ENCODE data around the gene DRICH1. TPM values are rescaled to one million over a fixed set of nuclear protein-coding genes. Genes with fewer than 3 reads are reported as not detected.
"Not testable (repeated sequence)": the region's sequence is repeated elsewhere in the genome, so short reads cannot be mapped to it uniquely, and the experiment has no call there.

Gene DRICH1
- total RNA-seq, 2 experiments from 2014 or later: 0.23 TPM; not detected in 1

DNA sequence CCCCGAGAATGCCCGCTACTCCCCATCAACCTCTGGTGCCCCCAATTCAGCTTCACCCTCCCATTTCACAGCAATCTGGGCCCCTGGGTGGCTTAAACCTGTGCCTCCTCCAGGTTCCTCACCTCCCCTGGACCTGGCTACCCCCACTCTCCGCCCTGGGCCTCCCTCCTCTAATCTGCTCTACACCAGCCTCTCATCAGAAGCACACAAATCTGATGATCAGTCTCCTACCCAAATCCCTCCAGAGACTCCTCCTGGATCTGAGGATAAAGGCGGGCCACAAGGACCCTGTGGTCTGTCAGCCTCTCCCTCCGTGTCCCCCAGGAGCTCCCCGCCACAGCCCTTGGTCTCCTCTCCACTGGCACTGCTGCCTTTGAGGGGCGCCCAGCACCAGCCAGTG lies 28.9 kb downstream of the DRICH1 start:
- Mint-ChIP-seq H3K27ac (no peak overlapping the region), H3K27me3 (peaks cover 13% of the 10 kb centered on the region), H3K9me3 (ENCODE audit: low read depth) (no peaks in the 10 kb centered on the region), H3K4me3 (no peak overlapping the region), H3K36me3 (no peaks in the 10 kb centered on the region), H3K4me1 (no peaks in the 10 kb centered on the region)
- ATAC-seq: no peak
- no peak for DNase-seq
- CTCF ChIA-PET: interaction anchor here (1.3 to 1.5 kb wide), 2 partner anchors 12 to 15 kb away, joined by 3 to 5 read pairs; no protein-coding TSS in a partner anchor

DNA sequence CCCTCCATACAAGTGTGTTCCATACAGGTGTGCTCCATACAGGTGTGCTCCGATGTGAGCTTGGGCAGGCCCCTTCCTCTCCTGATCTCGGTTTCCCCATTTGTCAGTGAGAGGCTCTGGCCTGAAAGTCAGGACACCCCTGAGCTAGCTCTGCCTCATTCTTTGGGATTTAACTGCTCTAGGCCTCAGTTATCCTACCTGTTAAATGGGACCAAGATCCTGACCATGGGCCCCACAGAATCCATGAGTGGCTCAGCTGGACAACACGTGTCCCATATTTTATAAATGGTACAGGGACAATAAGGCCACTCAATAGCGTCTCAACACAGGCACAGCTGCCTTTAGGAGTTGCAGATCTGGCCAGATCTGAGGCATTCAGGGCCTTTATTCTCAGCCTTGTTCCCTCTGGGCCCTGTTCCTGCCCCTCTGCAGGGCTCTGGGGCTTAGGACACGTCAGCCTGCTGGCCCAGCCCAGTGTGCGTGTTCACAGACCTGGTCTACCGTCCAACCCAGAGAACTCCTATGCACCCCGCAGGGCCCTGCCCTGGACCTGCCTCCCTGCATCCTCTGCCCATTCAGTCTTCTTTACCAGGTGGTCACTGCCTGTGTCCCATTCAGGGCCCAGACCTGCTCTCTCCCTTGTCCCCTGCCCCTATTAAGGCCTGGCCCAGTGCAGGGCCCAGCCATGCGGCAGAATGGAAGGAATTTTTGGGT lies 33.2 kb downstream of the DRICH1 start:
- DNase-seq: no peak
- no peak for ATAC-seq
- Mint-ChIP-seq H3K27ac (no peak overlapping the region), H3K4me1 (peaks cover 9% of the 10 kb centered on the region), H3K36me3 (no peaks in the 10 kb centered on the region), H3K9me3 (ENCODE audit: low read depth) (no peaks in the 10 kb centered on the region), H3K4me3 (no peak overlapping the region), H3K27me3 (peaks cover 15% of the 10 kb centered on the region)
- CTCF ChIA-PET: interaction anchor here (0.6 kb wide), 1 partner anchor 45 kb away, joined by 3 read pairs; no protein-coding TSS in a partner anchor

DNA sequence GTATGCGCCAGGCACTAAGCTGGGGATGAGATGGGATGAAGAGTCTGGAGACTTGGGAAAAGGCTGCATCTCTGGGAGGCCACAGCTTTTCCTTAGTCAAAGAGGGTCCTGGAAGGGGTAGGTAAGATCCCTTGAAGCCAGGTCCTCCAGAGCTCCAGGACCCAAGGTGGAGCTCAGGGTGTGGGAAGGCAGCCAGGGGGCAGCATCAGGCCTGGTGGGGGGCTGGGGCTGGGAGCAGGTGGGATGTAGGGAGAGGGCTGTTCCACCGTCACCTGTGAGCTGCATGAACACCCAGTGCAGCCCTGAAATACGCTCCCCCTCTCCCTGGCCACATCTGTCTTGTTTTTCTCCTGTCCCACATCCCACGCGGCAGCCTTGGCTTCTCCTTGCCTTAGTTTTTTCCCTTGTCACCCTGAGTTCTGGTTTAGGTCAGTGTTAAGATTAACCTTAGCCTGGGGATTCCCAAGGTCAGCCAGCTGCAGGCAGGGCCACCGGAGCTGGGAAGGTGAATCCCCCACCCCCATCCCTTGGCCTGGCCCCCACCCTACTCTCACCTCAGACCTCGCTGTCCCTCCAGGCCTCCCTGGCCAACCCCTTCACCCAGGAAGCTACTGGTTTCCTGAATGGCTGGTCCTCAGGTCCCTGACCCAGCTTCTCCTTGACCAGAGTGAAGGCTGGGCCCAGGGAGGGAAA lies 34.4 kb downstream of the DRICH1 start:
- H3K36me3 Mint-ChIP-seq; CTCF ChIA-PET; H3K4me3 Mint-ChIP-seq; H3K9me3 Mint-ChIP-seq (ENCODE audit: low read depth); DNase-seq; H3K27me3 Mint-ChIP-seq; ATAC-seq; H3K4me1 Mint-ChIP-seq; H3K27ac Mint-ChIP-seq: not testable (repeated sequence)

DNA sequence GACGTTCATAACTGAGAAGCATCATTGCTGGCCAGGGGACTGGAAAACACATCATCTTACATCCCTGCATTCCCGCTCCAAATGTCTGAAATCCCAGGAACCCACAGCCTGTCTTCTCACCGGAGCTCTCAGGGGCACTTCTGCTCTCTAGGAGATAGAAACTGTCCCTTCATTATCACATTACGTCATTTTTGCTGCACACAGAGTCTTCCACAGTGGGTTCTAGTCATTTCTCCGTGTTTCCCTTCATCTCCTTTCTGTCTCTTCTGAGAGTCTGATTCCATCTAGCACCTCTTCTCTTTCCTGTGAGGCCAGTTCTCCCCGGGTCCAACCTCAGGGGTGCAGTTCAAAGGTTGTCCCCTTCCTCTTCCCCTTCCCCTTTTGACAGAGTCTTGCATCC lies 36.2 kb downstream of the DRICH1 start:
- H3K4me3 Mint-ChIP-seq; H3K4me1 Mint-ChIP-seq; ATAC-seq; H3K36me3 Mint-ChIP-seq; CTCF ChIA-PET; H3K27me3 Mint-ChIP-seq; DNase-seq; H3K27ac Mint-ChIP-seq; H3K9me3 Mint-ChIP-seq (ENCODE audit: low read depth): not testable (repeated sequence)

DNA sequence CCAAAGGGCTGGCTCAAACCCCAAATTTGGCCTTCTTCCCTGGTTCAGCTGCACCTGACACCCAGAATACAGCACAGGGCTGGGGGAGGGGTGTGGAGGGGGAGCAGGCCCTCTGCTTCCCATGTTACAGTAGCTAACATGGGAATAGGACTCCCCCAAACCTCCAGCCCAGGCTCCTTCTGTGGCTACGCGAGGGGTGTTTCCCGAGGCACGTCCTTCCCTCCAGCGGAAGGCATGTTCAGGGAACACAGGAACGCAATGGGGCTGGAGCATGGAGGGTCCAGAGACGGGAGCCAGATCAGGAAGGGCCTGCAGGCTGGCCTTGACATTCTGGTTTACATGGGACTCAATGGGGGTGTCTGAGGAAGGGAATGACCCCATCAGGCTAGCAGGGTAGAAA lies 40.3 kb downstream of the DRICH1 start:
- CTCF ChIA-PET: interaction anchor here (0.6 to 2.2 kb wide), 15 partner anchors 8 to 499 kb away, joined by 3 to 25 read pairs (median 4); partner anchors contain the start of gene IGLL1
- peaks cover 5% of the 10 kb centered on the region for H3K27me3 Mint-ChIP-seq
- no peak overlapping the region for H3K4me3 Mint-ChIP-seq
- peaks cover 22% of the 10 kb centered on the region for H3K4me1 Mint-ChIP-seq
- no peak overlapping the region for H3K27ac Mint-ChIP-seq
- peaks cover 3% of the 10 kb centered on the region for H3K9me3 Mint-ChIP-seq (ENCODE audit: low read depth)
- ATAC-seq (no peak), DNase-seq (no peak)
- H3K36me3 Mint-ChIP-seq: no peaks in the 10 kb centered on the region

DNA sequence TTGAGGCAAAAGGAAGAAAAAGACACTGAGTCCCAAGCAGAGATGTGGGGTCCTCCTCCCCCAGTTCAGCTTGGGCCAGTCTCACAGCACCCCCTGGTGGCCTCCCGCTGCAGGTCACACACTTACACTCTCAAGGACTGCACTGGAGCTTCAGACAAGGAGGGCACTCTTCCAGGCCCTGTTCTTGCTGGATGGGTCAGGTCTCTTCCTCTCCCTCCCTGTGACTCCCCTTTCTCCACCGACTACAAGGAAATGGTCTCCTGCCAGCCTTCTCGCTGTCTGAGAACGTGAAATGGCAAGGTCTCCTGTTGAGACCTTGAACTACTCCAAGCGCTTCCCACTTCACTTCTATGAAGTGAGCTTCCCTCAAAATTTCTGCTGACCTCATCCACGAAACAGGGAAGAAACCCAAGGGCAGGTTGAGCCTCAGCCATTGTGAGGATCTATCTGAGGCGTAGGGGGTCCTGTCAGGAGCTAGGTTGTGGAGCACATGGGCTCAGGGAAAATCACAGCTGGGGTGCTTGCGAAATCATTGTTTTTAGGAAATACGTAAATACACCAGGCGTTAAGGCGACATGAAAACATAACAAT lies 40.8 kb downstream of the DRICH1 start:
- Mint-ChIP-seq H3K27me3 (peaks cover 2% of the 10 kb centered on the region), H3K36me3 (no peaks in the 10 kb centered on the region), H3K27ac (no peak overlapping the region), H3K4me1 (peaks cover 22% of the 10 kb centered on the region), H3K4me3 (no peak overlapping the region), H3K9me3 (ENCODE audit: low read depth) (peaks cover 3% of the 10 kb centered on the region)
- CTCF ChIA-PET: interaction anchor here (0.6 to 2.2 kb wide), 15 partner anchors 9 to 499 kb away, joined by 3 to 25 read pairs (median 4); partner anchors contain the start of gene IGLL1
- DNase-seq: peak; percentile 74
- ATAC-seq: peak; percentile 84

DNA sequence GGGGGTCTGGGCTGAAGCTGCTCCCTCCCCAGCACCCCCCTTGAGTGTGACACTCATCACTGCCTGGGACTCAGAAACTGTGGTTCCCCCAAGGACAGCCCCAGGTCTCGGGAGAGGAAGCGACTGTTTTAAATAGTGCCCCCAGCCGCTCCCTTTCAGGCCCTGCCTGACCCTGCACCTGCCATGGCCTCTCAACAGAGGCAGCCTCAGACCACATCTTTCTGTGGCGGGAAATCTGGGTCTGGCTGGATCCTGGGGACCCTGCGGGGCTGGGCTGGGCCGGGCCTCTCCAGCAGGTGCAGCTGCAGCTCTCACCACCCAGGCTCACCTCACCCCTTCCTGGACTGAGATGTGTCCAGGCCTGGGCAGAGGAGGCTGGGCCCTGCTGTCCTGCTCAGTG lies 48.3 kb downstream of the DRICH1 start:
- Mint-ChIP-seq H3K9me3 (ENCODE audit: low read depth) (no peaks in the 10 kb centered on the region), H3K27me3 (peaks cover 22% of the 10 kb centered on the region), H3K27ac (no peak overlapping the region), H3K4me3 (no peak overlapping the region), H3K36me3 (no peaks in the 10 kb centered on the region), H3K4me1 (peaks cover 48% of the 10 kb centered on the region)
- DNase-seq (no peak), ATAC-seq (no peak)
- CTCF ChIA-PET: interaction anchor here (1.1 to 5.4 kb wide), 3 partner anchors 7 to 266 kb away, joined by 3 to 25 read pairs (median 4); no protein-coding TSS in a partner anchor

DNA sequence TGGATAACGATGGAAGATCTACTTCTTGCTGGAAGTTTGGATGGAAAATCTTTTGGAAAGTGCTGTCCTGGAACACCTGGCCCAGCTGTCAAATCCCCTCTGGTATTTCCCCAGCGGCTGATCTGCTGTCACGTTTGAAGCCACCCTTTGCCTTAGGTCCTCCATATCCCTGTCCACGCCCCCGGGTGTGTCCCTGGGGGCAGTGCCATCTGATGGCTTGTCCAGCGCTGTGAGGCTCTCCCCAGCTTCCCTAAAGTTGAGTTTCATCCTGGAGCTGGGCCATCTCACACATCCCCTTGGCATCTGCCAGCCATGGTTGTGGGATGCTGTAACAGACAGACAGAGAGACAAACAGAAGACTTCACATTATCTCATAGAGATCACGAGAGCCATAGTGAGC lies 49.0 kb downstream of the DRICH1 start:
- no peak for DNase-seq
- Mint-ChIP-seq H3K4me1 (peaks cover 45% of the 10 kb centered on the region), H3K27me3 (peaks cover 27% of the 10 kb centered on the region), H3K36me3 (no peaks in the 10 kb centered on the region), H3K27ac (no peak overlapping the region), H3K4me3 (no peak overlapping the region), H3K9me3 (ENCODE audit: low read depth) (no peaks in the 10 kb centered on the region)
- ATAC-seq: no peak
- CTCF ChIA-PET: interaction anchor here (1.1 to 5.4 kb wide), 3 partner anchors 8 to 266 kb away, joined by 3 to 25 read pairs (median 4); no protein-coding TSS in a partner anchor

DNA sequence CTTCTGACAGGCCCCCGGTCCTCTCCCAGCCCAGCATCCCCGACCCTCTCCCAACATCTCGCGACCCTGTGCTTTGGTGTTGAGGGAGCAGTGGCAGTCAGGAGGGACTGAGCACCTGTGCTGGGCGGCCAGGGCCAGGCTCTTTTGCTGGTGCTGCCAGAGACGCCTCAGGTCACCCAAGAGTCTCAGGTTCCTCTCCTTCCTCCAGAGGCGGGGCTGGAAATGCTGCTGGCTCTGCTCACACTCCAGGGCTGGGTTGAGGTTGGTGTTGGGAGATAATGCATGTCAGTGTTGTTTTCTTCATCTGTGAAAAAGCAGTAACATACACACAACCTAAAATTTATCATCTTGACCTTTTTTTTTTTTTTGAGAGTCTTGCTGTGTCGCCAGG lies 50.9 kb downstream of the DRICH1 start:
- H3K36me3 Mint-ChIP-seq: no peaks in the 10 kb centered on the region
- CTCF ChIA-PET: interaction anchor here (5.4 kb wide), 1 partner anchor 10 kb away, joined by 25 read pairs; no protein-coding TSS in a partner anchor
- ATAC-seq (no peak), DNase-seq (no peak)
- peak overlapping the region; percentile 31 for H3K4me3 Mint-ChIP-seq
- H3K4me1 Mint-ChIP-seq: peaks cover 45% of the 10 kb centered on the region
- peaks cover 39% of the 10 kb centered on the region for H3K27me3 Mint-ChIP-seq
- peak overlapping the region; percentile 77 for H3K27ac Mint-ChIP-seq
- no peaks in the 10 kb centered on the region for H3K9me3 Mint-ChIP-seq (ENCODE audit: low read depth)

DNA sequence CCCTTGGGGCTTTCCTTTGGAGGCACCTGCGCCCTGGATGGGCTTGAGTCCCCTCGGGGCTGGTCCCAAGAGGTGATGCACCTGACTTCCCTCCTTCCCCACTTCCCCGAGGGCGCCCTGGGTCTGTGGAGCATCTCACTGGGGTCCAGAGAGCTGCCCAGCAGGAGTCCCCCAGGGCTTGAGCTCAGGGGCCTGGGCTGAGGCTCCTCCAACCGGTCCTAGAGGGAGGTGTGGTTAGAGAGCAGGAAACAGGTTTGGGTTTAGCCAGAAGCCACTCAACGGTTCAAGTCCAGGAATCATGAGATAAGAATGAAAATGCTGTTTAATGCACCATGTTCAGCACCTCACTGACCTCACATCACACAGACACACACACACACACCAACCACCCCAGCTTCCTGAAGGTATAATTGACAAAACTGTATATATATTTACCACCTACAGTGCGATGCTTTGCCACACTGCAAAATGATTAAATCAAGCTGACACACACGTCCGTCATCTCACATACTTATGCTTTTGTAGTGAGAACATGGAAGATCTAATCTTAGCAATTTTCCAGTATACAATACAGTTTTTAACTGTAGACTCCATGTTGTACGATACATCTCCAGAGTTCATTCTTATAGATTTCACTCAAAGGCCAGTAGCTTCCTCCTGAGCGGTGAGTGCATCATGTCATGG lies 51.4 kb downstream of the DRICH1 start:
- Mint-ChIP-seq H3K4me1 (peaks cover 42% of the 10 kb centered on the region), H3K27ac (peak overlapping the region; percentile 77), H3K36me3 (no peaks in the 10 kb centered on the region), H3K27me3 (peaks cover 40% of the 10 kb centered on the region), H3K9me3 (ENCODE audit: low read depth) (no peaks in the 10 kb centered on the region), H3K4me3 (peak overlapping the region; percentile 31)
- CTCF ChIA-PET: interaction anchor here (5.4 kb wide), 1 partner anchor 10 kb away, joined by 25 read pairs; no protein-coding TSS in a partner anchor
- DNase-seq: peak; percentile 73
- ATAC-seq: peak; percentile 68

DNA sequence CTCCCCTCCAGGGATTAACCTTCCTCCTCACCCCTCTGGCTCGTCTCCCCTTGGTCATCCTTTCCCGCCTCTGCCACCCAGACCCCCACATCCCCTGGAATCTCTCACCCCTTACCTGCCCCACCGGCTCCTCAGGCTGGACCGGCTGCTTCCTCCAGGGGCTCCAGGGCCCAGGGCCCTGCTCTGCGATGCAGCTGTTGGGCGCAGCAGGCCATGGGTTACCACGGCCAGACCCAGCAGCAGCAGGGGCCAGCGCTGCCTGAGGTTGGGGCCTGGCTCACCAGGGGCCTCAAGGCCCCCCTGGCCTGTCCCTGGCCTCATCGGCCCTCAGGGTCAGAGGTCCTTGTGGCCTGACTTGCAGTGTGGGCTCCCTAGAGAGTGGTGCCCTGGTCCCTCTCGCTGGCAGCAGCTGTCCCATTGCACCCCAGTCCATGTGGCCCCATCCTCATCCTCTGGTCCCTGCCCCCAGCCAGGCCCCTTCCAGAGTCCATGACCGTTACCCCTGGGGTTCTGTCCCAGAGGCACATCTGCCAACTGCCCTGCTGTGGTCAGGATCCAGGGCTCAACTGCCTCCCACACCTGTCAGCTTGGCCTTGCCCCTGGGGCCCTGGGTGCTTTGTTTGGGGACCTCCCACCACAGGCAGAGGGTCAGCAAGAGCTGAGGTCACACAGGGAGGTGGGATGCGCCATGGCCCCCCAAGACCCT lies 52.1 kb downstream of the DRICH1 start, which contains the start of gene IGLL1:
Gene IGLL1 (minus strand): TSS at position 421 of the 706 bp plus-strand sequence. CDS start 100 bp downstream, at position 321.
- H3K9me3 Mint-ChIP-seq (ENCODE audit: low read depth): no peaks in the 10 kb centered on the region
- CTCF ChIA-PET: interaction anchor here (1.3 to 5.4 kb wide), 2 partner anchors 11 to 270 kb away, joined by 3 to 25 read pairs; no protein-coding TSS in a partner anchor
- ATAC-seq: peak; percentile 17
- peak within 1 kb of the TSS; percentile 77 for H3K27ac Mint-ChIP-seq
- H3K36me3 Mint-ChIP-seq: no peaks in the 10 kb centered on the region
- peak within 1 kb of the TSS; percentile 31 for H3K4me3 Mint-ChIP-seq
- peaks cover 40% of the 10 kb centered on the region for H3K4me1 Mint-ChIP-seq
- DNase-seq: no peak
- peaks cover 43% of the 10 kb centered on the region for H3K27me3 Mint-ChIP-seq

DNA sequence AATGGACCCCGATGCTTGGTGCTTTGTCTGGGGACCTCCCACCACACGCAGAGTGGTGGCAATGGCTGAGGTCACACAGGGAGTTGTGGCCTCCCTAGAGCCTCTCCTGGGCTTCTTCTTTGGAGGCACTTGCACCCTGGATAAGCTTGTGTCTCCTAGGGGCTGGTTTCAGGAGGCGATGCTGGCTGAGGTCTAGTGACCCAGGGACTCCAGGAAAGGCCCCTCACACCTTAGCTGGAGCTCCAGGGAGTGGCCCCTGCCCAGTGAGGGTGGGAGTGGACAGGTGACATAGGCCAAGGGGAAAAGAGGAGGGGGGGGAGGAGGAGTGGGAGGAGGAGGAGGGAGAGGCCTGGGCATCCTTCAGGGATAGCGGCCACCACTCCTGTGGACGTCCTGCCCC lies 52.8 kb downstream of the DRICH1 start:
- no peak overlapping the region for H3K4me3 Mint-ChIP-seq
- CTCF ChIA-PET: interaction anchor here (1.3 to 5.4 kb wide), 2 partner anchors 12 to 270 kb away, joined by 3 to 25 read pairs; no protein-coding TSS in a partner anchor
- peaks cover 37% of the 10 kb centered on the region for H3K4me1 Mint-ChIP-seq
- H3K27ac Mint-ChIP-seq: no peak overlapping the region
- H3K27me3 Mint-ChIP-seq: peaks cover 37% of the 10 kb centered on the region
- no peaks in the 10 kb centered on the region for H3K36me3 Mint-ChIP-seq
- no peaks in the 10 kb centered on the region for H3K9me3 Mint-ChIP-seq (ENCODE audit: low read depth)
- DNase-seq: no peak
- no peak for ATAC-seq
